Adipocyte (in vitro differentiated cells): ENCODE results near the gene CD19.

ENCODE experiments used
- DNase-seq: peaks from one replicate; pipeline ENCODE4 v3.0.0-alpha.2; 2015; ENCODE audit warnings: low read depth
- H3K27me3 ChIP-seq: replicated peaks from 2 replicates; pipeline ENCODE4 v1.7.0; 2013; ENCODE audit warnings: mild to moderate bottlenecking, low read length, moderate library complexity; ENCODE audit not compliant: control insufficient read depth, insufficient read depth
- H3K36me3 ChIP-seq: 2 replicates; pipeline ENCODE4 v1.7.0; 2013; ENCODE audit warnings: low read length, mild to moderate bottlenecking, moderate library complexity; ENCODE audit not compliant: control insufficient read depth, insufficient read depth, severe bottlenecking
- H3K4me1 ChIP-seq: 2 replicates; pipeline ENCODE4 v1.7.0; 2013; ENCODE audit warnings: mild to moderate bottlenecking, low read length, moderate library complexity; ENCODE audit not compliant: control insufficient read depth, insufficient read depth
- H3K4me3 ChIP-seq: 2 replicates; pipeline ENCODE4 v1.7.0; 2013; ENCODE audit warnings: mild to moderate bottlenecking, low read length, moderate library complexity
- H3K9ac ChIP-seq: 2 replicates; pipeline ENCODE4 v1.7.0; 2013; ENCODE audit warnings: mild to moderate bottlenecking, low read length, moderate library complexity
- H3K9me3 ChIP-seq: 2 replicates; pipeline ENCODE4 v1.7.0; 2013; ENCODE audit warnings: mild to moderate bottlenecking, low read length, moderate library complexity; ENCODE audit not compliant: control insufficient read depth

The CD19 gene

GRCh38 chr16:28898942-28899341 lies 32.8 kb upstream of the CD19 start:
- H3K27me3 ChIP-seq = no peaks in the 10 kb centered on the region
- H3K36me3 ChIP-seq = no peaks in the 10 kb centered on the region
- H3K9me3 ChIP-seq = no peaks in the 10 kb centered on the region
- no peak for DNase-seq
- no peak overlapping the region for H3K4me3 ChIP-seq
- H3K4me1 ChIP-seq = no peaks in the 10 kb centered on the region
- no peak overlapping the region for H3K9ac ChIP-seq

- H3K9me3 ChIP-seq = no peaks in the 10 kb centered on the region
Observed at GRCh38 chr16:28899882-28900590, 31.7 kb upstream of the CD19 start.

GRCh38 chr16:28900601-28901000 lies 31.2 kb upstream of the CD19 start:
- H3K4me3 ChIP-seq = no peak overlapping the region
- H3K9ac ChIP-seq = no peak overlapping the region
- no peaks in the 10 kb centered on the region for H3K4me1 ChIP-seq
- no peaks in the 10 kb centered on the region for H3K36me3 ChIP-seq
- no peaks in the 10 kb centered on the region for H3K9me3 ChIP-seq
- DNase-seq = no peak
- H3K27me3 ChIP-seq = no peaks in the 10 kb centered on the region

More at GRCh38 chr16:28899882-28900590, 31.7 kb upstream of the CD19 start:
- H3K9ac ChIP-seq = no peak overlapping the region
- H3K36me3 ChIP-seq = no peaks in the 10 kb centered on the region
- H3K4me3 ChIP-seq = no peak overlapping the region
- no peaks in the 10 kb centered on the region for H3K4me1 ChIP-seq
- no peaks in the 10 kb centered on the region for H3K27me3 ChIP-seq
- no peak for DNase-seq

GRCh38 chr16:28901862-28902261 lies 29.9 kb upstream of the CD19 start:
- H3K9ac ChIP-seq = no peak overlapping the region
- no peaks in the 10 kb centered on the region for H3K9me3 ChIP-seq
- H3K4me3 ChIP-seq = no peak overlapping the region
- H3K36me3 ChIP-seq = no peaks in the 10 kb centered on the region
- no peak for DNase-seq
- no peaks in the 10 kb centered on the region for H3K27me3 ChIP-seq
- H3K4me1 ChIP-seq = no peaks in the 10 kb centered on the region

GRCh38 chr16:28902909-28903308 lies 28.9 kb upstream of the CD19 start:
- Histone ChIP-seq H3K9ac (no peak overlapping the region), H3K4me3 (no peak overlapping the region), H3K4me1 (no peaks in the 10 kb centered on the region), H3K36me3 (no peaks in the 10 kb centered on the region), H3K9me3 (no peaks in the 10 kb centered on the region), H3K27me3 (no peaks in the 10 kb centered on the region)
- no peak for DNase-seq

- Histone ChIP-seq H3K9ac (no peak overlapping the region), H3K4me3 (no peak overlapping the region), H3K36me3 (peaks cover 5% of the 10 kb centered on the region), H3K27me3 (no peaks in the 10 kb centered on the region), H3K4me1 (no peaks in the 10 kb centered on the region), H3K9me3 (no peaks in the 10 kb centered on the region)
- DNase-seq = no peak
Observed at GRCh38 chr16:28903344-28904042, 28.3 kb upstream of the CD19 start.

GRCh38 chr16:28904363-28904762 lies 27.4 kb upstream of the CD19 start:
- no peak for DNase-seq
- Histone ChIP-seq H3K36me3 (peaks cover 7% of the 10 kb centered on the region), H3K4me3 (no peak overlapping the region)

GRCh38 chr16:28904828-28905227 lies 26.9 kb upstream of the CD19 start:
- Histone ChIP-seq H3K9me3 (no peaks in the 10 kb centered on the region), H3K9ac (no peak overlapping the region), H3K27me3 (no peaks in the 10 kb centered on the region), H3K36me3 (peaks cover 7% of the 10 kb centered on the region), H3K4me1 (no peaks in the 10 kb centered on the region), H3K4me3 (no peak overlapping the region)
- no peak for DNase-seq

More at GRCh38 chr16:28904363-28904762, 27.4 kb upstream of the CD19 start:
- H3K27me3 ChIP-seq = no peaks in the 10 kb centered on the region
- no peaks in the 10 kb centered on the region for H3K4me1 ChIP-seq
- no peak overlapping the region for H3K9ac ChIP-seq
- no peaks in the 10 kb centered on the region for H3K9me3 ChIP-seq

GRCh38 chr16:28905229-28905754 lies 26.5 kb upstream of the CD19 start:
- no peak overlapping the region for H3K4me3 ChIP-seq
- no peaks in the 10 kb centered on the region for H3K9me3 ChIP-seq
- no peaks in the 10 kb centered on the region for H3K27me3 ChIP-seq
- peaks cover 7% of the 10 kb centered on the region for H3K36me3 ChIP-seq
- DNase-seq = no peak
- H3K4me1 ChIP-seq = no peaks in the 10 kb centered on the region
- no peak overlapping the region for H3K9ac ChIP-seq

GRCh38 chr16:28905800-28906372 lies 25.9 kb upstream of the CD19 start:
- Histone ChIP-seq H3K9me3 (no peaks in the 10 kb centered on the region), H3K4me1 (no peaks in the 10 kb centered on the region), H3K9ac (no peak overlapping the region), H3K27me3 (no peaks in the 10 kb centered on the region), H3K36me3 (peaks cover 9% of the 10 kb centered on the region), H3K4me3 (no peak overlapping the region)
- DNase-seq = no peak
